NCI-H1930 (cell line): Measurements from ENCODE around the gene IFRD2.
"Not testable (repeated sequence)": the region's sequence is repeated elsewhere in the genome, so short reads cannot be mapped to it uniquely, and the experiment has no call there.

Experiments used
- DNase-seq, 2 experiments: peaks; one replicate each; lab custom pipeline; 2025; lab: John Stamatoyannopoulos, UW

IFRD2 gene

DNA sequence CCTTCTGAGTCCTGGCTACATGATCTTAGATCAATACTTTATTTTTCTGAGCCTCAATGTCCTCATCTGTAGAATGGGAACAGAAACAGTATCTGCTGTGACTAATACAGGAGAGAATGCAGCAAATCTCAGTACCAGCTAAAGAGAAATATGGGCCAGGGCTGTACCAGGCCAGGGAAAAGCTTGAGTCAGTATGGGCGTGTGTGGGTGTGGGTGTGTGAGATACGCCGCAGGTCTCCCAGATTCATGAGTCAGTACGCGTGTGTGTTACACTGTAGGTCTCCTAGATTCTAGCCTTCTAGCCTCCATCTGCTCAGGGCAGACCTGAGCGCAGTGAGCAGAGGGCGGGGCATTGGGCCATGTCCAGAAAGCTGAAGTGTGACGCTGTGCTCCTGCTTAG, 41.0 kb downstream of the IFRD2 start:
- DNase-seq: no peak

DNA sequence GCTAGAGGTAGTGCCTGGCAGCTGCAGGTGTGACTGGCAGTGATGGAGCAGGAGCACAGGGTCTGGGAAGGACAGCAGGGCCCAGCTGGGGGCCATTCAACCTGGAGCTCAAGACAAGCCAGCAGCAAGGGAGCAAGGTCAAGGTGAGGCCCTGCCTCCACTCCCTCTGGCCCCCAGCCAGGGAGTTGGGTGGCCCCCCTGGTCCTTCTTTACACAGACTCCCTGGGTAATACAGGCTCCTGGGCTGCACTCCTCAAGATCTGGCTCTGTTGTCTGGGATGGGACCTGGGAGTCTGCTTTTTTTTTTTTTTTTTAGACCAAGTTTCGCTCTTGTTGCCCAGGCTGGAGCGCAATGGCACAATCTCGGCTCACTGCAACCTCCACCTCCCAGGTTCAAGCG, 41.7 kb downstream of the IFRD2 start:
- DNase-seq: no peak

DNA sequence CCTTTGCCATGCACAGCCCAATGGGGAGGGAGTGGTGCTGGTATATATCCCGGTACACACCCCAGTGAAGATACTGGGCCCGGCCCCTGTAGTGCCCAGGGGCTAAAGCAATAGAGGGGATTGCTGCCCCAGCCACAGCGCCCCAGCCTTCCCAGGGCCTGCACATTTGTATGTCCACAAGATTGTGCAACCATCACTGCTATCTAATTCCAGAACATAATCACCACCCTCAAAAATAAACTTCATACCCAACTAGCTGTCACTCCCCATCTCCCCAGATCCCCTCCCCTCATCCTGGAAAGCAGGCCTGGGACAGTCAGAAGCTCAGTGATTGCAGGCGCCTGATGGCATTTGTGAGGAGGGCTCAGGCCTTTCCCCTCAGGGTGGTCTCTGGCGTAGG, 42.8 kb downstream of the IFRD2 start:
- DNase-seq: no peak

DNA sequence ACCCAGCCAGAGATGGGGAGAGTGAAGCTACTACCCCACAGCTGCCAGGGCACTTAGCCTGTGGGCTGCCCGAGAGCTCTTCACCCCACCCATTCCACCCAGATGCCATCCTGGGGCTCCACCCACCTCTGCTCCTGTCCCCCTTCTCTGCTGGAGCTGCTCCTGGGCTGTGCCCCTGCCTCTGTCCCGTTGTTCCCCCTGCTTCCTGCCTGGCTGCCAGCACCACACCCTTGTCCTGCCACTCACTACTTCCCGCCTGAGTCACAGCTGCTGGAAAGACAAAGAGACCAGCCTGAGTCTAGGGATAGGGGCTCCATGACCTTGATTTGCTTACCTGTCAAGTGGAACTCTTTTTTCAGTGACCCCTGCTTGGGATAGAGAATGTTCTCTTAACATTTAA, 43.8 kb downstream of the IFRD2 start:
- no peak for DNase-seq

DNA sequence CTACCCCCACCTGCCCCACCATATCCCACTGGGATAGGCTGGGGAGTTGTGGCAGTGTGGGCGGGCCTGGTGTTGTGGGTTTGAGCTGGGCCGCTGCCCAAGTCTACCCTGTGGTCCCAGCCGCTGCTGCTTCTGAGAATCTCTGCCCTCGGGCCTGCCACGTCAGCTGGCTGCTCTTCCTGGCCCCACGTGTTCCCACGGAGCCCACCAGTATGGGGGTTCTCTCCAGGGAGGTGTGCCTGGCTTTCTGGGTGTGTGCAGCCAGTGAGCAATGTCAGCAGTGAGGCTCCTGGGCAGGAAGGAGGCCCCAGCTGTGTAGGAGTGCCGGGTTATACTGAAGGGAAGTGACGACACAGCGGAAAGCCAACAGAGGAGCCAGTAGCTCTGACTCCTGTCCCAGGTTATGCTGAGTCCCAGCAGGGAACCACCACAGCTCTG, 45.7 kb downstream of the IFRD2 start:
- no peak for DNase-seq

DNA sequence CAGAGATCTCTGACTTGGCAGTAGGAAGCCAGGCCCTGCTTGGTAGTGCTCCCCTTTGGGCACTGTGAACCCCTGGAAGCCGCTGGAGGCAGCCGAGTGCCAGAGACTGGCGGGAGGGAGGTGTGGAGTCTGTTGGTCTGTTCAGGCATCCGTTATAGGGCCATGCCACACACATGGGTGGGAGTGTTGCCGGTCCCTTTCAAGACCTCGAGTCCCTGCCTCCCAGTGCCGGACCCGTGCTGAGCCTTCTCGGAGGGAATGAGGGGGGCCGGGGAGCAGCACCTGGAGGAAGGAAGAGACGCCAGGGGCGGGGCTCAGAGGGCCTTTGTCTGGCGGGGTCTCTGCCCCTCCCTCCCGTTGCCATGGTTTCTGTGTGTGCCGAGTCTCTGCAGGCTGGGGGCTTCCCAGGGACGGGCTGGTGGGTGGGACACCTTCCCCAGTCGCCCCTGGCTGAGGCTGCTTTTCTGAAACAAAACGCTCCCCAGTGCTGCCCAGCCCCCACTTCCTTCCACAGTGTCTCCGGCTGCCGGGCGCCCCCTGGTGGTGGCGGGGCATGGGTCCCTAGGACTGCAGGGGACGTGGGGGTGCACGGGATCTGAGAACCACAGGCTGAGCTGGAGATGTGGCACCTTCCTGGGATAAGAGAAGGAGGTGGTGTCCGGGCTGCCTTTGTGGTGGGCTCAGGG, 46.3 kb downstream of the IFRD2 start:
- DNase-seq: peak; percentile 61 to 77

DNA sequence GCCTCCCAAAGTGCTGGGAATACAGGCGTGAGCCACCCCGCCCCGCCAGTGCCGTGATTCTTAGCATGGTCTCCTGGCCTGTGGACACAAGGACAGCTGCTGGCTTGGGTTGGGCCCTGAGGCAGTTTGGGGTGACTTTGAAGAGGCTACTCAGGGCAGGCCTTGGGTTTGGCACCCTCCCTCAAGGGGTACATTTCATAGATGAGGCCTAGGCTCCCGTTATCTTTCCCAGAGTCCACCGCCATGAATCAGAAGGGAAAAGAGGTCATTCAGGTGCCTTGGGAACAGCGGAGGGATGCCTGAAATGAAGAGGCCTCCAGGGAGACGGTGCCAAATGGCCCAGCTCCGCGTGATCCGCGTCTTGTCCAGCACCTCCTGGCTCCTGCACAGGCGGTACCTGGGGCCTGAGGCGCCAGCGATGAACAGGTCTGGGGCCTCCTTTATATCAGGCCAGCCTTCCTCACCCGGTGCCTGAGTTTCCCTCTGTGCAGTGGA, 46.9 kb downstream of the IFRD2 start:
- no peak for DNase-seq

DNA sequence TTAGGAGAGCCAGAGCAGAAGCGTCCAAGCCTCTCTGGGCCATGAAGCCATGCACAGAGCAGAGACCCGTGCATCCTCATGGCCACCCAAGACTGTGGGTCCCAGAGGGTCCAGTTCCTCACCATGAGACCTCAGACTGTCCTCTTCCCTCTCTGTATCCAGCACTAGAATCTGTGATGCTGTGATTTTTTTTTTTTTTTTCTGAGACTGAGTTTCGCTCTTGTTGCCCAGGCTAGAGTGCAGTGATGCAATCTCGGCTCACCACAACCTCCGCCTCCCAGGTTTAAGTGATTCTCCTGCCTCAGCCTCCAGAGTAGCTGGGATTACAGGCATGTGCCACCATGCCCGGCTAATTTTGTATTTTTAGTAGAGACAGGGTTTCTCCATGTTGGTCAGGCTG, 47.4 kb downstream of the IFRD2 start:
- DNase-seq: not testable (repeated sequence)

DNA sequence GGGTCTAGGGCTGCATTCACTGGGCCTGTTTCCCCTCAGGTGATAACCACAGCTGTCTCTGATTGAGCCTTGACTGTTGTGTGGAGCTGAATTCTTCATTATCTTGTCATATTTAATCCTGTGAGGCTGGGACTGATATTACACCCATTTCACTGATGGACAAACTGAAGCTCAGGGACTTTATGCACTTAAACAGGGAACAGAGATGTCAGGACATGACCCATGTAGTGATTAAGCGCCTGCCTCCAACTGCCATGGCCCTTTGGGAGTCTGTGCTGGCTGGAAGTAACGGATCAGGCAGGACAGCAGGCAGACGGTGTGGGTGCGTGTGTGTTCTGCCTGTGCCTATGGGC, 48.7 kb downstream of the IFRD2 start:
- DNase-seq: no peak

DNA sequence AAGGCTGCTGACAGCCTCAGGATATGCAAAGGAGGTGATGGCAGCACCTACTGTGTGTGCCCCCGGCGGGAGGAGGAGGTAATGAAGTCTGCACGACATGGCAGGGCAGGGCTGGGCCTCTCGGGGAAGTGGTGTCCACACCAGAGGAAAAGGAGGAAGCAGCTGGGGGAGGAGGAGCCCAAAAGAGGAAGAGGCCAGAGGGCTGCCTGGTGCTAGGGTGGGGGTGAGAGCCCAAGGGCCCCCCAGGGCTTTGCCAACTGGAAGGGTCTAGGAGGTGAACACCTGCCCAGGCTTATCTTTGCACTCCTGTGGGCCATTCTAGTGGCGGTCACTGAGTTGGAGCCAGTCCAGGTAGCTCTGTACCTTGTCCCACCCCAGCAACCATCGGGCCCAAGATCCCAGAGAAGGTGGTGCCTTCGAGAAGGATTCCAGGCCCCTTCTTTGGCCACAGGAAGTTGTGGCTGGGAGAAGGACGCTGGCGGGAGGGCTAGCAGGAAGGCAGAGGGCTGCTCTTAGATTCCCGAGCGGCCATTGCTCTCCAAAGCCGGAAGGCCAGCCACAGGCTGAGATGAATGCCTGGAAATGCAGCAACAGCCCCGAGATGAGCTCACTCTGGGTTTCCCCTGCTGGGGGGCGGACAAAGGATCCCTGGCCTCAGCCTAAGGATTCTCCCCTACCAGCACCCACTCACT, 49.2 kb downstream of the IFRD2 start:
- DNase-seq: no peak

DNA sequence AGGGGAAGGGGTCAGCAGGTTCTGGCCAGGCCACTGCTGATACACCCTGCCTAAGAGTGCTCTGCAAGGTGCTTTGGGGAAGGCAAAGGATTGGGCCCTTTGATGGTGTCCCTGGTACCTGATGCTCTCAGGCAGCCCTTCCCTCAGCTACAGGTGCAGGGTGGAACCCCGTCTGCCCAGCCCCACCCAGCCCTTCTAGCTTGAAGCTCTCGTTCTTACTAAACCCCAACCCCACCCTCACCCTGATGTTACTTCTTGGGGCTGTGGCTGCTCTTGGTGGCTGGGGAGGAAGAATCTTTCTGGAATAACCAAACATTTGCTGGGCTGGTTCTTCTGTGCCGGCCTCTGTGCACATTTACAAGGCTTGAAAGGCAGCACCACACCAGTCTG, 49.9 kb downstream of the IFRD2 start:
- no peak for DNase-seq

DNA sequence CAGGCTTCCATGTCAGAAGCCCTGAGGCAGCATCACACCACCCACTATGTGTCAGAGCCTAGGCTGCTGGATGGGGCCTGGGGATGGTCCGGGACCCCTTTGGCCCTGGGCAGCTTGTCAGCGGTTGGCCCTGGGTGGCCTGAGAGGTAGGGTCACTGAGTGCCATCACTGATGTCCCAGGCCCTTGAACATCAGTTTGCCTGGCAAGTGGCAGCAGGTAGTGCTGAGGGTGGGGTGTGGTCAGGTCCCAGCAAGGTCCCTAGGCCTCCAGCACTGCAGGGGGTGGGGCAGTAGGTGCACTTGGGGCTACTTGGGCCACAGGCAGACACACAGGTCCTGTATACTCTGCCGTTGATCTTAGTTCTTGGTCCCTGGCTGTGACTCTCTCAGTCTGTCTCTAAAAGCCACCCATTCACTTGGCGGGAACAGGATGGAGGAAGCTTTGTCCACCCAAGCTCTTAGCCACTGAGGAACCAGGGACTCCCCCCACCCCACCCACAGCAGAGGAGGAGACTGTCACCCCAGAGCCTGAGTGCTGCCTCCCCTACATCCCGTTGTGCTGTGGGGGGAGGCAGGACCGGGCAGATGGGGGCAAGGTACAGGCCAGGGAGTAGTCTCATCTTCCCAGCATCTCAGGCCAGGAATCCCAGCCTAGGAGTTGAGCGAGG, 50.4 kb downstream of the IFRD2 start:
- DNase-seq: no peak

DNA sequence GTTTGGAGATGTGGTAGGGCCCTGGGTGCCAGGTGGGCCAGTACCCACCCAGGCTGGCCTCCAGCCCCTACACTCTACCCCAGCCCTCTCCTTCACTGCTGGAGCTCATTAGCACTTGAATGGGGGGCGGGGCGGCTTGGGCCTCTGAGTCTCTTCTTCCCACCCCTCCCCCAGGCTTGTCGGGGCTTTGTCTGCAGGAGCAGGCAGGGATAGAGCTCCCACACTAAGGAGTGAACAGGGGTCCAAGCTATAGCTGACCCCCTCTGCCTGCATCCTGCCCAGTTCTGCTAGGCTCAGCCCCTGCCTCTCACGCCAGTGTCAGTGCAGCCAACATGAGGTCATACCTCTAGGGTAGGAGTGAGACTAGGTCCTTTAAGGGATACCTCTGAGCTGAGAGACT, 51.1 kb downstream of the IFRD2 start:
- DNase-seq: no peak

DNA sequence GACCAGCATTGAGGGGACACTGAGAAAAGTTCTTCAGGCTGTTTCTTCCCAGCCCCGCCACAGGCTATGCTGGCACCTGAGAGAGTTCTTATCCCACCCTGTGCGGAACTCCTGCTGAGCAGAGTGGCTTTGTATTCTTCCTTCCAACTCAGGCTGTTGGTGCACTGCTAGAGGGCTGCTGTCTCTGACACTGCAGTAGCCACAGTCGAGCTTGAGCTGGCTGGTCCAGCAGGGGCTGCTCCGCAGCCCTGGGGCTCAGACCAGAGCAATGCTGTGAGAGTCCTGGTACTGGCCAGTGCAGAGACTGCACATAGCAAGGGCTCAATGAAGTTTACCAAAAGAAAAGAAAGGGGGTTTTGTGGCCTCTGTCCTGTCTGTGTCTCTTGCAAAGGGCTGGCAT, 52.6 kb downstream of the IFRD2 start:
- DNase-seq: no peak

DNA sequence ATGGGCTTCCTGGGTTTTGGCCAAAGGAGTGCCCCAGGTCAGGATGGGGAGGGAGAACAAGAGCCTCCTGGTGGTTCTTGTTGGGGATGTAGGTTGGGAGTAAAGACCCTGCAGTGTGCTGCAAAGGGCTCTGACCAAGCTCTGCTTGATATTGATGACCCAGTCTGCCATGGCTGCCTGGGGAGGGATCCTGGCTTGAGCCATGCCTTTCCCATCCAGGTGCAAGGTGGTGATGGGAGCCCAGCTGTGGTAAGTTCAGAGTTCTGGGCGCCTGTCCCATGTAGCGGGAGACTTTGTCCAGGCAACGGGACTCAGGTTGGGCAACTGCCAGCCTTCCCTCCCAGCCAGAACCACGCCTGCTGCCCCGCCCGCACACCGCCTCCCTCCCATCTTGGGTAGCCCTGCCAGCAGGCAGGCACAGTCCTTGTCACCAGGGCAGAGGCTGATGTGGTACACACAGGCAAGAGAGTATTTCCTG, 53.6 kb downstream of the IFRD2 start:
- DNase-seq: no peak

DNA sequence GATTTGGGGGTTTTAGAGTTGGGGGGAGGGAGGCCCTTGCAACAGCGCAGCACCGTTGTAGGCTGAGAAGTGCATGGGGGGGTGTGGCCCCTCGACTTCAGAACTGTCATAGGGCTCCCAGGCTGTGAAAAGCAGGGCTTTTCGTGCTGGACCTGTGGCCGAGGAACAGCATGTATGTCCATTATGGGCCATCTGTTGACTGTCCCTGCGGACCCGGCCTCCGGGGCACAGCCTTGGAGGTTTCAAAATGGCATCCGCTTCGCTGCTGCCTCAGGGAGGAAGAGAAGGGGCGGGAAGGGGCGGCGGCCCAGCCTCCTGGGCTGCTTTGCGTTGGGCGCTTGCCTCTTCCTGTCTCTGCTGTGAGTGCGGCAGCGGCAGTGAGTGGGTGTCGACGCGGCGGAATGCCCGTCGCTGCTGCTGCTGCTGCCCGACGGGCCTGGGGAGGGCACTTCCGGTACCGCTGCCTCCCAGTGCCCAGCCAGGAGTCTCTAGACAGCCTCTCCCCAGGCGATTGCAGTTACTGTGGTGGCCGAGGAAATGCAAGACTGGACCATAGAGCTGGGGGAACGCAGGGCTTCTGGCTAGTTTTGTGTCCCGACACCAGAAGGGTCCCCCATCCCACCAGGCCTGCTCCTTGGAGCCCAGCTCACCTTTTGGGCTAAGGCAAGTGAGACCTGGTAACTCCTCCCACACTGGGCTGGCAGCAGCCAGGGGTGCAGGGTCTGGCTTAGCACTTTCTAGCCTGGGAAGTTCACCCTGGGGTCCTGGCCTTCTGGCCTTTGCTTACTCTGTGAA, 54.3 kb downstream of the IFRD2 start:
- no peak for DNase-seq
